ENCODE data around the gene C2orf74. TPM values are rescaled to one million over a fixed set of nuclear protein-coding genes. Genes with fewer than 3 reads are reported as not detected.
"Not testable (repeated sequence)": the region's sequence is repeated elsewhere in the genome, so short reads cannot be mapped to it uniquely, and the experiment has no call there.

The C2orf74 gene
- polyA plus RNA-seq, 1 donor (not counting 4 experiments of a cell fraction or from before 2014, with no cell fraction given): 24.3 TPM

GRCh38 chr2:61125123-61125710, 36.8 kb upstream of the C2orf74 start:
- FAIRE-seq (no peak), DNase-seq (ENCODE audit: low read depth, low spot score) (no peak)
- Histone ChIP-seq H3K9ac (ENCODE audit: control insufficient read depth, extremely low read depth, insufficient read depth, low read length) (no peak overlapping the region), H3K9me3 (ENCODE audit: control insufficient read depth, low read depth, low read length) (no peaks in the 10 kb centered on the region), H3K4me2 (ENCODE audit: control insufficient read depth, extremely low read depth, insufficient read depth, low read depth, low read length) (no peak overlapping the region), H3K79me2 (ENCODE audit: control insufficient read depth, insufficient read depth, low read length) (no peaks in the 10 kb centered on the region), H2AFZ (ENCODE audit: control insufficient read depth, low read length) (no peak overlapping the region), H3K4me1 (ENCODE audit: control insufficient read depth, extremely low read depth, insufficient read depth, low read length) (no peaks in the 10 kb centered on the region), H3K9me1 (ENCODE audit: control insufficient read depth, extremely low read depth, insufficient read depth, low read length) (no peaks in the 10 kb centered on the region), H3K4me3 (ENCODE audit: control insufficient read depth in 2 of 3, extremely low read depth in 1 of 3, insufficient read depth in 2 of 3, low read depth in 1 of 3, low read length in 3 of 3) (no peak overlapping the region), H4K20me1 (ENCODE audit: control insufficient read depth, extremely low read depth, insufficient read depth, low read length) (no peaks in the 10 kb centered on the region), H3K27ac (ENCODE audit: control insufficient read depth, insufficient read depth, low read length) (no peak overlapping the region), H3K27me3 (ENCODE audit: control insufficient read depth, extremely low read depth, insufficient read depth, low read length) (no peaks in the 10 kb centered on the region), H3K36me3 (ENCODE audit: control insufficient read depth in 2 of 2, extremely low read depth in 1 of 2, insufficient read depth in 2 of 2, low read length in 2 of 2) (no peaks in the 10 kb centered on the region)
- dilution Hi-C loops (cut with MboI; ENCODE audit: extremely low pct_ligation_motif_present, low sequenced_read_pairs): no loop called here
- TF ChIP-seq CTCF (optimal IDR thresholded peaks at IDR 0.05 in 1 of 3, IDR thresholded peaks at IDR 0.05 in 1 of 3, conservative IDR thresholded peaks at IDR 0.05 in 1 of 3; ENCODE audit: extremely low read depth in 1 of 3, insufficient read depth in 2 of 3, low read length in 3 of 3): no peak
- no peak for TF ChIP-seq EZH2 (IDR thresholded peaks at IDR 0.05; ENCODE audit: low read length)

- dilution Hi-C loops (cut with MboI; ENCODE audit: extremely low pct_ligation_motif_present, low sequenced_read_pairs): no loop called here
- H3K27me3 ChIP-seq (ENCODE audit: control insufficient read depth, extremely low read depth, insufficient read depth, low read length): no peaks in the 10 kb centered on the region
- H3K4me1 ChIP-seq (ENCODE audit: control insufficient read depth, extremely low read depth, insufficient read depth, low read length): no peaks in the 10 kb centered on the region
- H3K36me3 ChIP-seq (ENCODE audit: control insufficient read depth in 2 of 2, extremely low read depth in 1 of 2, insufficient read depth in 2 of 2, low read length in 2 of 2): no peaks in the 10 kb centered on the region
- no peaks in the 10 kb centered on the region for H3K79me2 ChIP-seq (ENCODE audit: control insufficient read depth, insufficient read depth, low read length)
- DNase-seq (ENCODE audit: low read depth, low spot score) (no peak), FAIRE-seq (no peak)
- H3K9me1 ChIP-seq (ENCODE audit: control insufficient read depth, extremely low read depth, insufficient read depth, low read length): no peaks in the 10 kb centered on the region
- H4K20me1 ChIP-seq (ENCODE audit: control insufficient read depth, extremely low read depth, insufficient read depth, low read length): no peaks in the 10 kb centered on the region
- H2AFZ ChIP-seq (ENCODE audit: control insufficient read depth, low read length): no peak overlapping the region
- H3K9ac ChIP-seq (ENCODE audit: control insufficient read depth, extremely low read depth, insufficient read depth, low read length): no peak overlapping the region
- no peak overlapping the region for H3K27ac ChIP-seq (ENCODE audit: control insufficient read depth, insufficient read depth, low read length)
- H3K4me2 ChIP-seq (ENCODE audit: control insufficient read depth, extremely low read depth, insufficient read depth, low read depth, low read length): no peak overlapping the region
- no peak overlapping the region for H3K4me3 ChIP-seq (ENCODE audit: control insufficient read depth in 2 of 3, extremely low read depth in 1 of 3, insufficient read depth in 2 of 3, low read depth in 1 of 3, low read length in 3 of 3)
- TF ChIP-seq CTCF (optimal IDR thresholded peaks at IDR 0.05 in 1 of 3, IDR thresholded peaks at IDR 0.05 in 1 of 3, conservative IDR thresholded peaks at IDR 0.05 in 1 of 3; ENCODE audit: extremely low read depth in 1 of 3, insufficient read depth in 2 of 3, low read length in 3 of 3) (no peak), EZH2 (IDR thresholded peaks at IDR 0.05; ENCODE audit: low read length) (no peak)
- no peaks in the 10 kb centered on the region for H3K9me3 ChIP-seq (ENCODE audit: control insufficient read depth, low read depth, low read length)
Measured at GRCh38 chr2:61125798-61126197, 36.2 kb upstream of the C2orf74 start.

- FAIRE-seq; H3K27me3 ChIP-seq (ENCODE audit: control insufficient read depth, extremely low read depth, insufficient read depth, low read length); H3K79me2 ChIP-seq (ENCODE audit: control insufficient read depth, insufficient read depth, low read length); H3K4me2 ChIP-seq (ENCODE audit: control insufficient read depth, extremely low read depth, insufficient read depth, low read depth, low read length); H3K36me3 ChIP-seq (ENCODE audit: control insufficient read depth in 2 of 2, extremely low read depth in 1 of 2, insufficient read depth in 2 of 2, low read length in 2 of 2); H3K4me3 ChIP-seq (ENCODE audit: control insufficient read depth in 2 of 3, extremely low read depth in 1 of 3, insufficient read depth in 2 of 3, low read depth in 1 of 3, low read length in 3 of 3); H2AFZ ChIP-seq (ENCODE audit: control insufficient read depth, low read length); H4K20me1 ChIP-seq (ENCODE audit: control insufficient read depth, extremely low read depth, insufficient read depth, low read length); H3K9me3 ChIP-seq (ENCODE audit: control insufficient read depth, low read depth, low read length); H3K9ac ChIP-seq (ENCODE audit: control insufficient read depth, extremely low read depth, insufficient read depth, low read length); DNase-seq (ENCODE audit: low read depth, low spot score); H3K4me1 ChIP-seq (ENCODE audit: control insufficient read depth, extremely low read depth, insufficient read depth, low read length); H3K9me1 ChIP-seq (ENCODE audit: control insufficient read depth, extremely low read depth, insufficient read depth, low read length); dilution Hi-C loops (cut with MboI; ENCODE audit: extremely low pct_ligation_motif_present, low sequenced_read_pairs); H3K27ac ChIP-seq (ENCODE audit: control insufficient read depth, insufficient read depth, low read length): not testable (repeated sequence)
Measured at GRCh38 chr2:61128122-61128521, 33.9 kb upstream of the C2orf74 start.
